ENCODE measurements around the gene VWC2L.

The VWC2L gene

GRCh38 chr2:214543386-214543955 lies 132.6 kb downstream of the VWC2L start:
- DNase-seq: no peak

GRCh38 chr2:214545898-214546542 lies 135.2 kb downstream of the VWC2L start:
- no peak for DNase-seq

GRCh38 chr2:214547931-214548330 lies 137.1 kb downstream of the VWC2L start:
- no peak for DNase-seq

- no peak for DNase-seq
Measured at GRCh38 chr2:214549946-214550345, 139.1 kb downstream of the VWC2L start.

GRCh38 chr2:214550786-214551185 lies 139.9 kb downstream of the VWC2L start:
- DNase-seq: no peak

- DNase-seq: no peak
Measured at GRCh38 chr2:214557884-214558283, 147.0 kb downstream of the VWC2L start.

- no peak for DNase-seq
Measured at GRCh38 chr2:214558341-214558740, 147.5 kb downstream of the VWC2L start.

- DNase-seq: no peak
Measured at GRCh38 chr2:214560176-214560575, 149.3 kb downstream of the VWC2L start.

- DNase-seq: no peak
Measured at GRCh38 chr2:214560618-214561190, 149.8 kb downstream of the VWC2L start.

- no peak for DNase-seq
Measured at GRCh38 chr2:214565246-214565645, 154.4 kb downstream of the VWC2L start.

- DNase-seq: no peak
Measured at GRCh38 chr2:214566457-214566856, 155.6 kb downstream of the VWC2L start.

- no peak for DNase-seq
Measured at GRCh38 chr2:214569419-214570035, 158.7 kb downstream of the VWC2L start.

- no peak for DNase-seq
Measured at GRCh38 chr2:214574084-214574781, 163.4 kb downstream of the VWC2L start.

GRCh38 chr2:214575030-214575429 lies 164.2 kb downstream of the VWC2L start:
- no peak for DNase-seq

- DNase-seq: no peak
Measured at GRCh38 chr2:214575465-214575864, 164.6 kb downstream of the VWC2L start.

GRCh38 chr2:214577769-214578168 lies 166.9 kb downstream of the VWC2L start:
- DNase-seq: no peak

- DNase-seq: no peak
Measured at GRCh38 chr2:214578442-214578841, 167.6 kb downstream of the VWC2L start.

GRCh38 chr2:214579035-214579434 lies 168.2 kb downstream of the VWC2L start:
- no peak for DNase-seq

GRCh38 chr2:214587442-214587841 lies 176.6 kb downstream of the VWC2L start:
- DNase-seq: no peak

- no peak for DNase-seq
Measured at GRCh38 chr2:214591366-214591765, 180.5 kb downstream of the VWC2L start.

GRCh38 chr2:214592011-214592410 lies 181.2 kb downstream of the VWC2L start:
- DNase-seq: no peak

GRCh38 chr2:214593727-214594126 lies 182.9 kb downstream of the VWC2L start:
- no peak for DNase-seq

GRCh38 chr2:214601852-214602633 lies 191.2 kb downstream of the VWC2L start:
- DNase-seq: no peak

Data from activated CD4-positive, alpha-beta T cell treated with anti-CD3 and anti-CD28 coated beads for 1 hour (primary cell).